ENCODE data around the gene ATF3. TPM values are rescaled to one million over a fixed set of nuclear protein-coding genes. Genes with fewer than 3 reads are reported as not detected.

ATF3 gene
- polyA plus RNA-seq, 1 donor from 2014 or later: 7.2 TPM

GRCh38 chr1:212640223-212640878 is 31.8 kb downstream of the ATF3 start:
- Histone ChIP-seq H3F3A (ENCODE audit: insufficient read depth, low read length, poor library complexity, severe bottlenecking) (no peaks in the 10 kb centered on the region), H4K20me1 (ENCODE audit: insufficient read depth) (no peaks in the 10 kb centered on the region), H3K27ac (ENCODE audit: low read length) (no peak overlapping the region), H2AFZ (ENCODE audit: low read depth, low read length) (no peak overlapping the region), H3K36me3 (ENCODE audit: insufficient read depth, low read length) (no peaks in the 10 kb centered on the region), H3K9ac (ENCODE audit: low read length) (no peak overlapping the region), H3K4me2 (ENCODE audit: low read length) (no peak overlapping the region), H3K9me2 (ENCODE audit: insufficient read depth, low read length) (no peaks in the 10 kb centered on the region), H3K27me3 (ENCODE audit: insufficient read depth, low read depth, low read length) (no peaks in the 10 kb centered on the region), H3K79me2 (replicated peaks; ENCODE audit: insufficient read depth, low read length) (no peaks in the 10 kb centered on the region), H3K4me3 (ENCODE audit: low read length) (no peak overlapping the region), H3K9me3 (ENCODE audit: low read length) (no peaks in the 10 kb centered on the region)
- TF ChIP-seq CTCF (IDR thresholded peaks at IDR 0.05; ENCODE audit: poor library complexity, severe bottlenecking) (no peak), MXI1 (conservative IDR thresholded peaks at IDR 0.05; ENCODE audit: poor library complexity, severe bottlenecking) (no peak), EP300 (conservative IDR thresholded peaks at IDR 0.05; ENCODE audit: poor library complexity, severe bottlenecking) (no peak), RAD21 (conservative IDR thresholded peaks at IDR 0.05) (no peak), REST (IDR thresholded peaks at IDR 0.05; ENCODE audit: borderline replicate concordance) (no peak), SMC3 (conservative IDR thresholded peaks at IDR 0.05; ENCODE audit: poor library complexity) (no peak), EZH2 (IDR thresholded peaks at IDR 0.05; ENCODE audit: borderline replicate concordance, insufficient read depth, low read length, poor library complexity, severe bottlenecking) (no peak), POLR2AphosphoS5 (IDR thresholded peaks at IDR 0.05) (no peak), TAF1 (IDR thresholded peaks at IDR 0.05; ENCODE audit: low read depth) (no peak)

GRCh38 chr1:212641956-212642355 is 33.4 kb downstream of the ATF3 start:
- Histone ChIP-seq H3K9ac (ENCODE audit: low read length) (no peak overlapping the region), H3F3A (ENCODE audit: insufficient read depth, low read length, poor library complexity, severe bottlenecking) (no peaks in the 10 kb centered on the region), H3K36me3 (ENCODE audit: insufficient read depth, low read length) (no peaks in the 10 kb centered on the region), H3K27ac (ENCODE audit: low read length) (no peak overlapping the region), H3K9me2 (ENCODE audit: insufficient read depth, low read length) (no peaks in the 10 kb centered on the region), H3K9me3 (ENCODE audit: low read length) (no peaks in the 10 kb centered on the region), H3K79me2 (replicated peaks; ENCODE audit: insufficient read depth, low read length) (no peaks in the 10 kb centered on the region), H3K4me3 (ENCODE audit: low read length) (no peak overlapping the region), H3K27me3 (ENCODE audit: insufficient read depth, low read depth, low read length) (no peaks in the 10 kb centered on the region), H3K4me2 (ENCODE audit: low read length) (no peak overlapping the region), H4K20me1 (ENCODE audit: insufficient read depth) (no peaks in the 10 kb centered on the region), H2AFZ (ENCODE audit: low read depth, low read length) (no peak overlapping the region)
- TF ChIP-seq REST (IDR thresholded peaks at IDR 0.05; ENCODE audit: borderline replicate concordance) (no peak), SMC3 (conservative IDR thresholded peaks at IDR 0.05; ENCODE audit: poor library complexity) (no peak), CTCF (IDR thresholded peaks at IDR 0.05; ENCODE audit: poor library complexity, severe bottlenecking) (no peak), TAF1 (IDR thresholded peaks at IDR 0.05; ENCODE audit: low read depth) (no peak), EZH2 (IDR thresholded peaks at IDR 0.05; ENCODE audit: borderline replicate concordance, insufficient read depth, low read length, poor library complexity, severe bottlenecking) (no peak), MXI1 (conservative IDR thresholded peaks at IDR 0.05; ENCODE audit: poor library complexity, severe bottlenecking) (no peak), RAD21 (conservative IDR thresholded peaks at IDR 0.05) (no peak), EP300 (conservative IDR thresholded peaks at IDR 0.05; ENCODE audit: poor library complexity, severe bottlenecking) (no peak)
